ENCODE measurements around the gene CLDN6.
A peak's percentile ranks its signal among the peaks of the same experiment; 100 is the strongest.

The CLDN6 gene

GRCh38 chr16:3026609-3027488 lies 8.9 kb upstream of the CLDN6 start:
- DNase-seq = no peak

DNA sequence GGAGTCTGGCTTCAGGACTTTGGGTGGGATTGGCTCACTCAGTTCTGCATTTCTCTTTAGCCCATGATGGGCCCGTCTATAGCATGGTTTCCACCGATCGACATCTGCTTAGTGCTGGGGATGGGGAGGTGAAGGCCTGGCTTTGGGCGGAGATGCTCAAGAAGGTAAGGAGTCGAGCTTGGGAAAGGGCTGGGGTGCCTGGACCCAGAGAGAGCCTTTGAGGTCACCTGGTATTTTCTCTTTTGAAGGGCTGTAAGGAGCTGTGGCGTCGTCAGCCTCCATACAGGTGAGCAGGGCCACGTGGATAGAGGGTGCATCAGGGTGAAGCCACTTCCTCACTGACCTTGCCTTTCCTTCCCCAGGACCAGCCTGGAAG lies 8.0 kb upstream of the CLDN6 start:
- no peak for DNase-seq

DNA sequence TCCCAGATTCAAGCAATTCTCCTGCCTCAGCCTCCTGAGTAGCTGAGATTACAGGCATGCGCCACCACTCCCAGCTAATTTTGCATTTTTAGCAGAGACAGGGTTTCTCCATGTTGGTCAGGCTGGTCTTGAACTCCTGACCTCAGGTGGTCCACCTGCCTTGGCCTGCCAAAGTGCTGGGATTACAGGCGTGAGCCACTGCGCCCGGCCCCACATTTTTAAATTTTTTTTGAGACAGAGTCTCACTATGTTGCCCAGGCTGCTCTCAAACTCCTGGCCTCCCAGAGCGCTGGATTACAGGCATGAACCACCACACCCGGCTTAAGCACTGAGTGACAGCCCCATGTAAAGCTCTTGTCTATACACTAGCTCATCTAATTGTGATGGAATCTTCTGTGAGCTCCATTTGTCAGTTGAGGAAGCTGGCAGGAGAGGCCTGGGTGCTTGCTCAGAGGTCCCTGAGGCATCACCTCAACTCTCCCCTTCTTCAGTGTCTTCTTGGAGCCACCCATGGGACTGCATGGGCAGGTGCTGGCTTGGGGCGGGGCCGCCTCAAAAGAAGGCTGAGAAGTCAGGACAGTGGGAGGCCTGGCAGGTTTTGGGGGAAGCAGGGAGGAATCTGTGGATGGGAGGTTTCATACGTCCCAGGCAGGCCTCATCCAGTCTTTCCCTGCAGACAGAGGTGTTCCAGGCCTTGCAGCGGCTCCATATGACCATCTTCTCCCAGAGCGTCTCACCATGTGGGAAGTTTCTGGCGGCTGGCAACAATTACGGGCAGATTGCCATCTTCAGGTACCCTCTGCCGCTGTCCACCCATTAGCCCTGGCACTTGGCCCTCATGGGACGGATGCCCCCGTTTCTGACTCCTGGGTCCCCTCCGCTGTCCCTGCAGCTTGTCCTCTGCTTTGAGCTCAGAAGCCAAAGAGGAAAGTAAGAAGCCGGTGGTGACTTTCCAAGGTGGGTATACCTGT lies 7.3 kb upstream of the CLDN6 start:
- DNase-seq = no peak

DNA sequence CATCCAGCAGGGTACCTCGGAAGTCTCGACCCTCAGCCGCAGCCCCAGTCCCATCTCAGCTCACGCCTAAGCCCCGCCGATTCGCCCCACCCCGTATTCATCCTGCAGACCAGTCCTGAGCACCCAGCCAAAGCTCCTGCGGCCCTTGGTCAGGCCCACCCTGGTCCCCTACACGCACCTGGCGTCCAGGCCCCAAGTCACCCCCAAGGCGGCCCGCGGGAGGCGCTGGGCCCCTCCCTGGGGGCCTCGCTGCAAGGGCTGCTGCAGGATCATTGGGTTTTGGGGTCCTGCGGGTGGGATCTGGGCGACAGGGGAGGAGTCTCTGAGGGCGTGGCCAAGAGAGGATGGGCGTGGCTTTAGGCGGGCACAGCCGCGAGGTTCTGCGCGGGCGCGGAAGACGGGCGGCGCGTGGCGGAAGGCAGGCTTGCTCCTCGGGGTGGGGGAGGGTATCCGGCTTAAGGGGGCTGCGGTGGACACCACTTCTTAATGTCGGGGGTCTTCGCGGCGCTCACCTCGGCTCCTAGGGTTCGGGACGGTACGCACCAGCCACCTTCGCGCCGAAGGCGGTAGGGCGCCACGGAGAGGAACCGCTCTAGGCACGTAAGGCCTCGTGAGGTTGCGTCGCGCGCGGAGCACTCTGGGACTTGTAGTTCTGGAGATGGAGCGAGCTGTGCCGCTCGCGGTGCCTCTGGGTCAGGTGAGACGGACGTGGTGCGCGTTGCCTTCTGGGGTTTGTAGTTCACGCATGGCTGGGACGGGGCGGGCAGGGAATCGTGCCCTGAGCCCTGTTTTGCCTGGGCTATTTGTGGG lies 5.9 kb upstream of the CLDN6 start, which contains the start of the genes HCFC1R1 and THOC6:
HCFC1R1 (minus strand) TSS at position 274 of the 810 bp plus-strand sequence; CDS start at position 273, 1 bp downstream.
THOC6 (plus strand) TSS at position 367 of the 810 bp plus-strand sequence; CDS start at position 659, 292 bp downstream.
- peak; percentile 99 for DNase-seq

DNA sequence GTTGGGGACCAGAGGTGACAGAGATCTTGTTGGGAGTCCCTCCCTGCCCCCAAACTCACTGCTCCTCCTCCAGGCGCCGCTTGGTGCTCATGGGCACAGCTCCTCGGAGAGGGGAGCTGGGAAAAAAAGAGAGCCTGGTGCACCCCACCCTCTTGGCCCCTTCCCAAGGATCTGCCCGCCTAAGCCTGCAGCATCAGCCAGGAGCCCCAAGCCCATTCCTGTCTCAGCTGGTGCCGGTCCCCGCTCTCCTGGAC lies 5.4 kb upstream of the CLDN6 start:
- DNase-seq = peak; percentile 59

GRCh38 chr16:3022684-3023414 lies 4.9 kb upstream of the CLDN6 start:
- DNase-seq = peak; percentile 43

DNA sequence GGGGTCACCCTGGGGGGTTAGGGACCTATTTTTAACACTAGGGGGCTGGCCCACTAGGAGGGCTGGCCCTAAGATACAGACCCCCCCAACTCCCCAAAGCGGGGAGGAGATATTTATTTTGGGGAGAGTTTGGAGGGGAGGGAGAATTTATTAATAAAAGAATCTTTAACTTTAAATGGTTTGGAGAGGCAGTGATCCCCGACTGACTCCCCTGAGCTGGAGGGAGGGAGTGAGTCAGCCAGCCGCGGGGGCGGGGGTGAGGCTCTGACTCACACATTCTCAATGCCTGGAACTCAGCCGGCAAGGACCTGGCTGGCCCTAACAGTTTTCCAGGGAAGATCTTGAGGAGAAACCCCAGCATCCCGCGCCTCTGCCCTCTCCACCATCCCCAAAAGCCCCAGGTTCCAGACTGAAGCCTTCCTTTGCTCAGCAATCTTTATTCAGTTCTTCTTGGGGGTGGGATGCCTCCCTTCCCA lies 4.3 kb upstream of the CLDN6 start:
- peak; percentile 40 for DNase-seq

- DNase-seq = peak; percentile 70
These were observed 3.6 kb upstream of the CLDN6 start for GRCh38 chr16:3021449-3022207.

DNA sequence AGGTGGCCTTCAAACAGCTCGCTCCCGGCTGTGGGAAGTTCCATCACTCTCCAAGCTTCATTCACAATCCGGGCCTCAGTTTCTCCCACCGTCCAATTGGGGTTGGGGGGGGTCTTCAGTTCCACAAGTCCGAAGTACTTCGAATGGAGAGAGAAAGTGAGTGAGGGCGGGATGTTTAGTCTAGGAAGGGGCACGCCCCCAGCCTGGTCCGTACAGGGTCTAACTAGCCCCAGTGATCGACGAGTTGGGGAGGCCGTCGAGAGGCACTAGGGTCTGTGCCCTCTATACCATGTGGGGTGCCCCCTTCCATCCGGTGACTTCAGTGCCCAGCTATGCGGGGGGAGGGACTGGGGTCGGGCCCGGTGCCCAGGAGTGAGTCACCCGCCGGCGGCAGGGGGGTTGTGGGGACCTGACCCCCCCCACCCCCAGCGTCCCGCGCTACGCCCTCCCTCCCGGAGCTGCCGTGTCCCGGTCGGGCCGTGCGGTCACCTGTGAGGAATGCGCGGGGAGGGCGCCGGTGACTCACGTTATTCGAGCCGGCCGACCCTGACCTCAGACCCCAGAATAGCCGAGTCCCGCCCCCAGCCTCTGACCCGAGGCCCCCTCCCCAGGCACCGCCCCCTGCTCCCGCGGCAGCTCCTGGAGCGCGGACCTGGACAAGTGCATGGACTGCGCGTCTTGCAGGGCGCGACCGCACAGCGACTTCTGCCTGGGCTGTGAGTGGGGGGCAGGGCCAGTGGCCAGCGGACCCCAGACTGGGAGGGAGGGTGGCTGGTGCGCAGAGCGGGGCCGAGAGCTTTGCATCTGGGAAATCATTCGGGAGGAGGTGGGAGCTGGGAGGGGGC lies 2.8 kb upstream of the CLDN6 start:
- peak; percentile 68 for DNase-seq

- DNase-seq = peak; percentile 83
These were observed 2.2 kb upstream of the CLDN6 start, which contains the start of gene TNFRSF12A for GRCh38 chr16:3020247-3020603. TNFRSF12A (plus strand) TSS chr16:3020368; CDS start chr16:3020398, 30 bp downstream.

GRCh38 chr16:3019594-3020246 lies 1.7 kb upstream of the CLDN6 start:
- DNase-seq = no peak

GRCh38 chr16:3017344-3017743 lies 639 bp downstream of the CLDN6 start:
- DNase-seq = no peak

GRCh38 chr16:3015865-3016521 lies 2.0 kb downstream of the CLDN6 start:
- DNase-seq = no peak

DNA sequence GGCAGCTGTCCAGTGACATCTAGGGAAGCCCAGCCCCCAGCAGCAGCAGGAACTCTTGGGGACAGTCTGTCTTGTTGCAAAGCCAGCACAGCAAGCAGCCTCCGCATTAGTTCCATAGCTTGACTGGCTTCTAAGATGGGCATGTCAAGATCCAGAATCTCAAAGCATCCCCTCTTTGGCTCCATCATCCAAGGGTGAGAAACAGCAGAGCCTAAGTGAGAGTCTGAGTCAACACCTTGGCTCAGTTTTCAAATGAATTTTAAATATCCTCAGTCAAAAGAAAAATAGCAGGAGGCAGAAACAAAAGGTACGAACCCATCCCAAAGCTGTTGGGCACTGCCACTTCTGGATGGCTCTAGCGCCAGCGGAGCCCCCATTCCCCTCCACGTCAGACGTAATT lies 3.0 kb downstream of the CLDN6 start:
- DNase-seq = no peak

GRCh38 chr16:3013998-3014690 lies 3.8 kb downstream of the CLDN6 start:
- no peak for DNase-seq

DNA sequence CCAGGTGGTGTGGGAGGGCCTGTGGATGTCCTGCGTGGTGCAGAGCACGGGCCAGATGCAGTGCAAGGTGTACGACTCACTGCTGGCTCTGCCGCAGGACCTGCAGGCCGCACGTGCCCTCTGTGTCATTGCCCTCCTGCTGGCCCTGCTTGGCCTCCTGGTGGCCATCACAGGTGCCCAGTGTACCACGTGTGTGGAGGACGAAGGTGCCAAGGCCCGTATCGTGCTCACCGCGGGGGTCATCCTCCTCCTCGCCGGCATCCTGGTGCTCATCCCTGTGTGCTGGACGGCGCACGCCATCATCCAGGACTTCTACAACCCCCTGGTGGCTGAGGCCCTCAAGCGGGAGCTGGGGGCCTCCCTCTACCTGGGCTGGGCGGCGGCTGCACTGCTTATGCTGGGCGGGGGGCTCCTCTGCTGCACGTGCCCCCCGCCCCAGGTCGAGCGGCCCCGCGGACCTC lies 4.5 kb downstream of the CLDN6 start:
- no peak for DNase-seq

DNA sequence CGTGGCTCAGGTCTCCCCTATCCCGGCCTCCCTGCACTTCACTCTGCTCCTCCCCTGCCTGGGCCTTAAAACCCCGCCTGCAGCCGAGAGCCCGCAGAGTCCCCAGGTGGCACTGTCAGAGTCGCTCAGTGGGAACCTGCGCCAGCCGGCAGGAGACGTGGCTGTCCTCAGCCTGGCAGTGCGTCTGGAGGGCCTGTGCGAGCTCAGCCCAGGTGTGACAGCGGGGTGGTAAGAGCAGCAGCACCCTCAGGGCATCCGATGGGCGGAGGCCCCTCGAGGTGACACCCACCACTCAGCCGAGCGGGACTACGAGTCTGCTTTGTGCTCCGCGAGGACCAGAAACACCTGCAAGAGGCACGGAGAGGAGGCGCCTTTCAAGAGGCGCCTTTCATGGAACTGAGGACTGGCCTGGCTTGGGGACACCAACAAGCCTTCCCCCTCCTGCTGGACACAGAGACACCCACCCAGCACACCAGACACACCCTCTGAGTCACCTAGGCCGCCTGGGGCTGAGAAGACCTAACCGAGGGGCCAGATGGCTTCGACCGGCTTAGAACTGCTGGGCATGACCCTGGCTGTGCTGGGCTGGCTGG lies 5.1 kb downstream of the CLDN6 start, which contains the start of gene CLDN9:
CLDN9 (plus strand) TSS at position 96 of the 593 bp plus-strand sequence; CDS start at position 536, 440 bp downstream.
- DNase-seq = peak; percentile 96

DNA sequence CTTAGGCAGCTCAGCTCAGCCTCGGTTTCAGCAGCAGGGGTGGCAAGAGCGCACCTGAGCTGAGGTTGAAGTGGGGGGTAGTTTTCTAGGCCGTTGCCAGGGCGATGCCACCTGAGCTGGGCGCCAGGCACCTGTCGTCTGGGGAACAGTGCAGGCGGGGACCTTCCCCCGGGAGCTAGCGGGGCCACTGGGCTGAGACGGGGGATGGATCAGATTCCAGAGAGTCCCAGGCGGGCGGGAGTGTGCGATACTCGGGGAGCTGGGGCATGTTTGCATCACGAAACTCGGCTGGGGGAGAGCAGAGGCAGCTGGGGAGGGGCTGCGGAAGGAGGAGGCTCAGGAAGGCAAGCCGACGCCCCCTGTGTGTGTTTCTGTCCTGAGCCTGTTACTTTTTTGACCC lies 5.7 kb downstream of the CLDN6 start:
- peak; percentile 86 for DNase-seq
